Duodenal mucosa (tissue), 2 donors: ENCODE measurements around the gene ITGB3.
A peak's percentile ranks its signal among the peaks of the same experiment; 100 is the strongest.
"Not testable (repeated sequence)": the region's sequence is repeated elsewhere in the genome, so short reads cannot be mapped to it uniquely, and the experiment has no call there.

Experiments
- H3K27ac ChIP-seq: one replicate; pipeline ENCODE4 v1.7.0; 2013; ENCODE audit warnings: low read depth, low read length
- H3K27me3 ChIP-seq, 2 donors: one replicate each; pipeline ENCODE4 v1.7.0; 2013; ENCODE audit warnings: low read length in 2 of 2, control low read depth in 1 of 2; ENCODE audit not compliant: insufficient read depth in 2 of 2, control insufficient read depth in 1 of 2
- H3K36me3 ChIP-seq, 2 donors: one replicate each; pipeline ENCODE4 v1.7.0; 2013; ENCODE audit warnings: low read length in 2 of 2, control low read depth in 1 of 2; ENCODE audit not compliant: insufficient read depth in 2 of 2, control insufficient read depth in 1 of 2
- H3K4me1 ChIP-seq, 2 donors: one replicate each; pipeline ENCODE4 v1.7.0; 2013; ENCODE audit warnings: low read length in 2 of 2, control low read depth in 1 of 2; ENCODE audit not compliant: insufficient read depth in 2 of 2, control insufficient read depth in 1 of 2
- H3K4me3 ChIP-seq, 2 donors: one replicate each; pipeline ENCODE4 v1.7.0; 2013; ENCODE audit warnings: low read length in 2 of 2, low read depth in 1 of 2
- H3K9ac ChIP-seq, 2 donors: one replicate each; pipeline ENCODE4 v1.7.0; 2013; ENCODE audit warnings: low read length in 2 of 2, low read depth in 1 of 2
- H3K9me3 ChIP-seq, 2 donors: one replicate each; pipeline ENCODE4 v1.7.0; 2013; ENCODE audit warnings: low read length in 2 of 2, control low read depth in 1 of 2; ENCODE audit not compliant: control insufficient read depth in 1 of 2

Gene ITGB3

GRCh38 chr17:47222047-47222446 lies 31.6 kb upstream of the ITGB3 start:
- H3K9ac ChIP-seq, result no peak overlapping the region
- H3K4me3 ChIP-seq, result peak overlapping the region in 1 of 2 donors; percentile 31
- no peaks in the 10 kb centered on the region for H3K36me3 ChIP-seq
- peaks cover 40 to 62% of the 10 kb centered on the region in 2 donors for H3K4me1 ChIP-seq
- no peak overlapping the region for H3K27ac ChIP-seq
- no peaks in the 10 kb centered on the region for H3K27me3 ChIP-seq
- H3K9me3 ChIP-seq, result no peaks in the 10 kb centered on the region

GRCh38 chr17:47223007-47223406 lies 30.6 kb upstream of the ITGB3 start:
- no peak overlapping the region for H3K27ac ChIP-seq
- no peaks in the 10 kb centered on the region for H3K36me3 ChIP-seq

GRCh38 chr17:47223460-47223859 lies 30.2 kb upstream of the ITGB3 start:
- H3K9ac ChIP-seq, result no peak overlapping the region
- H3K27ac ChIP-seq, result no peak overlapping the region
- H3K36me3 ChIP-seq, result no peaks in the 10 kb centered on the region
- H3K4me1 ChIP-seq, result peaks cover 40 to 62% of the 10 kb centered on the region in 2 donors
- no peaks in the 10 kb centered on the region for H3K9me3 ChIP-seq
- no peaks in the 10 kb centered on the region for H3K27me3 ChIP-seq
- H3K4me3 ChIP-seq, result no peak overlapping the region

More at GRCh38 chr17:47223007-47223406, 30.6 kb upstream of the ITGB3 start:
- Histone ChIP-seq H3K9ac (no peak overlapping the region), H3K4me3 (no peak overlapping the region), H3K27me3 (no peaks in the 10 kb centered on the region), H3K4me1 (peaks cover 40 to 62% of the 10 kb centered on the region in 2 donors), H3K9me3 (no peaks in the 10 kb centered on the region)

GRCh38 chr17:47224077-47224476 lies 29.6 kb upstream of the ITGB3 start:
- peaks cover 35 to 58% of the 10 kb centered on the region in 2 donors for H3K4me1 ChIP-seq
- not testable (repeated sequence) for H3K9ac ChIP-seq, H3K27ac ChIP-seq, H3K36me3 ChIP-seq, H3K9me3 ChIP-seq, H3K27me3 ChIP-seq, H3K4me3 ChIP-seq

- Histone ChIP-seq H3K36me3 (no peaks in the 10 kb centered on the region), H3K27me3 (no peaks in the 10 kb centered on the region), H3K4me3 (no peak overlapping the region), H3K9me3 (no peaks in the 10 kb centered on the region), H3K4me1 (peaks cover 37 to 58% of the 10 kb centered on the region in 2 donors), H3K27ac (peak overlapping the region; percentile 41), H3K9ac (peak overlapping the region in 1 of 2 donors; percentile 9)
Observed at GRCh38 chr17:47224966-47225365, 28.7 kb upstream of the ITGB3 start.

GRCh38 chr17:47225436-47225858 lies 28.2 kb upstream of the ITGB3 start:
- Histone ChIP-seq H3K36me3 (no peaks in the 10 kb centered on the region), H3K4me1 (peaks cover 41 to 58% of the 10 kb centered on the region in 2 donors), H3K9ac (peak overlapping the region in 1 of 2 donors; percentile 9), H3K27ac (peak overlapping the region; percentile 43), H3K9me3 (no peaks in the 10 kb centered on the region), H3K27me3 (no peaks in the 10 kb centered on the region), H3K4me3 (no peak overlapping the region)

GRCh38 chr17:47225911-47226688 lies 27.5 kb upstream of the ITGB3 start:
- Histone ChIP-seq H3K27ac (peak overlapping the region; percentile 43), H3K36me3 (no peaks in the 10 kb centered on the region), H3K9me3 (no peaks in the 10 kb centered on the region), H3K9ac (no peak overlapping the region), H3K4me3 (no peak overlapping the region), H3K27me3 (no peaks in the 10 kb centered on the region), H3K4me1 (peaks cover 41 to 60% of the 10 kb centered on the region in 2 donors)

GRCh38 chr17:47227862-47228261 lies 25.8 kb upstream of the ITGB3 start:
- Histone ChIP-seq H3K9ac (no peak overlapping the region), H3K9me3 (no peaks in the 10 kb centered on the region), H3K4me1 (peaks cover 24 to 43% of the 10 kb centered on the region in 2 donors), H3K27me3 (no peaks in the 10 kb centered on the region), H3K4me3 (no peak overlapping the region), H3K36me3 (no peaks in the 10 kb centered on the region), H3K27ac (no peak overlapping the region)

- Histone ChIP-seq H3K9ac (peak overlapping the region; percentile 7 to 74), H3K9me3 (no peaks in the 10 kb centered on the region), H3K27ac (no peak overlapping the region), H3K36me3 (no peaks in the 10 kb centered on the region), H3K4me3 (peak overlapping the region; percentile 31 to 67), H3K27me3 (no peaks in the 10 kb centered on the region), H3K4me1 (peaks cover 15 to 29% of the 10 kb centered on the region in 2 donors)
Observed at GRCh38 chr17:47229535-47230443, 23.8 kb upstream of the ITGB3 start.

- no peak overlapping the region for H3K4me3 ChIP-seq
- peaks cover 9 to 19% of the 10 kb centered on the region in 2 donors for H3K4me1 ChIP-seq
- H3K36me3 ChIP-seq, result no peaks in the 10 kb centered on the region
- H3K9me3 ChIP-seq, result no peaks in the 10 kb centered on the region
- H3K9ac ChIP-seq, result no peak overlapping the region
- peak overlapping the region; percentile 22 for H3K27ac ChIP-seq
- H3K27me3 ChIP-seq, result no peaks in the 10 kb centered on the region
Observed at GRCh38 chr17:47230864-47231263, 22.8 kb upstream of the ITGB3 start.
